K562 (cell line): ENCODE data around the gene RING1. TPM values are rescaled to one million over a fixed set of nuclear protein-coding genes. Genes with fewer than 3 reads are reported as not detected.

Source experiments
- CBX5 ChIP-seq: IDR thresholded peaks from 2 replicates; pipeline ENCODE4 v1.6.1; 2014; ENCODE audit warnings: low read depth, borderline replicate concordance
- ELF4 ChIP-seq: fragments of 450-650 bp; formaldehyde crosslinking; IDR thresholded peaks from 2 replicates; pipeline ENCODE4 v1.4.0; 2022; ENCODE audit warnings: missing genetic modification characterization
- FOXJ2 ChIP-seq: fragments of 200-800 bp; sonication (Bioruptor generic); IDR thresholded peaks from 2 replicates; pipeline ENCODE4 v1.6.1; 2016; ENCODE audit warnings: missing genetic modification characterization, missing compliant biosample characterization
- GABPA ChIP-seq: fragments of 200-800 bp; sonication (Bioruptor generic); conservative IDR thresholded peaks from 2 replicates; pipeline ENCODE4 v1.6.1; 2016; ENCODE audit warnings: low read depth, missing genetic modification characterization, missing compliant biosample characterization
- GTF3C2 ChIP-seq: IDR thresholded peaks from 3 replicates; pipeline ENCODE4 v1.6.1; 2011; ENCODE audit warnings: borderline replicate concordance, mild to moderate bottlenecking, moderate library complexity; ENCODE audit not compliant: insufficient read length; ENCODE audit errors: extremely low read depth
- HDAC1 ChIP-seq, 2 experiments: fragments of 450-650 bp; IDR thresholded peaks; 2 replicates each; pipeline ENCODE4 v1.6.1; 2016 to 2017; ENCODE audit warnings: inconsistent platforms in 1 of 2, mild to moderate bottlenecking in 1 of 2, moderate library complexity in 1 of 2
- NFRKB ChIP-seq: fragments of 450-650 bp; IDR thresholded peaks from 2 replicates; pipeline ENCODE4 v1.6.1; 2016; ENCODE audit warnings: low read depth
- NR2C1 ChIP-seq, 2 experiments: fragments of 450-650 bp; IDR thresholded peaks; 2 replicates each; pipeline ENCODE4 v1.6.1; 2017; ENCODE audit warnings: mild to moderate bottlenecking in 2 of 2, antibody characterized with exemption in 1 of 2, inconsistent platforms in 1 of 2, missing compliant biosample characterization in 1 of 2, missing genetic modification characterization in 1 of 2
- OTX1 ChIP-seq: fragments of 450-650 bp; formaldehyde crosslinking; IDR thresholded peaks from 2 replicates; pipeline ENCODE4 v1.4.0; 2022; ENCODE audit warnings: mild to moderate bottlenecking
- PRMT5 ChIP-seq: sonication (generic); formaldehyde crosslinking; IDR thresholded peaks from 2 replicates; pipeline ENCODE4 v1.5.0; 2020; ENCODE audit warnings: missing genetic modification reagents
- RERE ChIP-seq: sonication (generic); formaldehyde crosslinking; IDR thresholded peaks from 2 replicates; pipeline ENCODE4 v1.8.0; 2023; ENCODE audit warnings: missing genetic modification reagents, mild to moderate bottlenecking, borderline replicate concordance
- YY1 ChIP-seq, 3 experiments: IDR thresholded peaks; 2 replicates each; pipeline ENCODE4 v1.6.1; 2011; ENCODE audit warnings: low read length in 2 of 3, mild to moderate bottlenecking in 2 of 3, moderate library complexity in 2 of 3, borderline replicate concordance in 1 of 3, control low read depth in 1 of 3, low read depth in 1 of 3; ENCODE audit not compliant: insufficient read depth in 3 of 3, insufficient replicate concordance in 2 of 3, control insufficient read depth in 1 of 3, insufficient read length in 1 of 3; ENCODE audit errors: extremely low read depth in 1 of 3
- ZBTB5 ChIP-seq: fragments of 450-650 bp; IDR thresholded peaks from 2 replicates; pipeline ENCODE4 v1.6.1; 2017; ENCODE audit warnings: antibody characterized with exemption
- ZKSCAN8 ChIP-seq: fragments of 200-800 bp; sonication (Bioruptor generic); IDR thresholded peaks from 2 replicates; pipeline ENCODE4 v1.6.1; 2016; ENCODE audit warnings: missing genetic modification characterization, missing compliant biosample characterization
- ZNF124 ChIP-seq: sonication (generic); formaldehyde crosslinking; IDR thresholded peaks from 2 replicates; pipeline ENCODE4 v1.8.1; 2022; ENCODE audit warnings: missing genetic modification reagents
- ZNF431 ChIP-seq: sonication (generic); formaldehyde crosslinking; IDR thresholded peaks from 2 replicates; pipeline ENCODE4 v1.8.0; 2022; ENCODE audit warnings: mild to moderate bottlenecking, missing genetic modification reagents
- ZNF668 ChIP-seq: fragments of 250-450 bp; sonication (Bioruptor Pico); IDR thresholded peaks from 2 replicates; pipeline ENCODE4 v1.8.0; 2022; ENCODE audit warnings: mild to moderate bottlenecking, inconsistent platforms
- polyA plus RNA-seq, 8 experiments: library from polyadenylated mRNA; depleted of rRNA in 4 of 8; stranded (reverse) in 5 of 8; unstranded in 3 of 8; fragments of >200 nt; fragmentation: Nextera tagmentation in 2 of 8; fragmentation: Illumina TruSeq in 1 of 8; extraction: Ambion mirVana in 2 of 8; extraction: Trizol in 1 of 8; gene quantifications; 2 replicates each; pipeline versions ENCODE4 v1.2.1 to v1.2.3, GENCODE V29; 2011 to 2014; ENCODE audit warnings: inconsistent platforms in 1 of 8, missing spikeins in 1 of 8
- total RNA-seq, 7 experiments: library from RNA; depleted of rRNA in 6 of 7; stranded (reverse); fragments of >200 nt in 6 of 7; fragmentation: Illumina TruSeq in 2 of 7; extraction: Trizol in 2 of 7; gene quantifications; 2 replicates each; pipeline versions ENCODE4 v1.2.1 to v1.2.3, GENCODE V29; 2011 to 2021; ENCODE audit warnings: low replicate concordance in 1 of 7

The RING1 gene
- total and polyA plus RNA-seq, 9 of the 15 experiments (the other 6 are each of a cell fraction or from before 2014, with no cell fraction given) = 4.2 to 59.1 (median 36.9) TPM

- TF ChIP-seq GTF3C2 (no peak), ZNF124 (no peak), ZKSCAN8 (peak; percentile 55; the same call in 1 of the 2 replicates), NR2C1 (IDR thresholded peaks at IDR 0.05) (peak; percentile 88), NR2C1 (tag; IDR thresholded peaks at IDR 0.05) (peak; percentile 91), ZNF668 (CRISPR knock-in tag) (no peak), GABPA (tag) (peak; percentile 89), RERE (CRISPR knock-in tag) (no peak), HDAC1 (IDR thresholded peaks at IDR 0.05) (0 out of 4 replicates have a peak, but pooled peaks of 1 of the 2 experiments have one; percentile 4), OTX1 (CRISPR knock-in tag) (no peak), FOXJ2 (tag) (no peak), ZBTB5 (no peak), ZNF431 (CRISPR knock-in tag) (no peak), YY1 (IDR thresholded peaks at IDR 0.05; ENCODE audit: borderline replicate concordance in 1 of 3, control insufficient read depth in 1 of 3, extremely low read depth in 1 of 3, insufficient read depth in 3 of 3, insufficient read length in 1 of 3, insufficient replicate concordance in 2 of 3, low read depth in 1 of 3, low read length in 2 of 3) (peak in 2 of 3 experiments; percentile 27 to 88), PRMT5 (CRISPR knock-in tag) (no peak), ELF4 (0 out of 2 replicates have a peak, but pooled peaks have one; percentile 28), CBX5 (0 out of 2 replicates have a peak, but pooled peaks have one; percentile 38), NFRKB (peak; percentile 90)
Measured at GRCh38 chr6:33183071-33183683, 25.1 kb upstream of the RING1 start (continued).
